Measurements from ENCODE around the gene PKP1.

DNA sequence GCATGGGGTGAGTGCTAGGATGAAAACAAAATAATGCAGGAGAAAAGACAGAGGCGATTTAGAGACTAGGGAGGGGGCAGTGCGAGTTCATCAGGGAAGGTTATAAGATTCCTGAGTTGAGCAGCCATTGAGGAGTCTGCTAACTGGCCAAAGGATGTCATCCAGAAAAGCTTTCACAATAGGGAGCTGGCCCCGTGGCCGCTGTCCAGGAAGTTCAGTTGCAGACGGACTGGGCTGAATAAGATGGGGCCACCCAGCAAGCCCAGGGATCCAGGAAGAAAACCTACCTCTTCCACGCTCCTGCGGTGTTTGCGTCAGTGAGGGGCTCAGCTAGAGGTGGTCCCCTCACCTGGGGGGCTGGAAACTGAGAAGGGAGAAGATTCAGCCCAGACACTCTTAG, 4.0 kb upstream of the PKP1 start:
- no peak for TF ChIP-seq POLR2AphosphoS5 (IDR thresholded peaks at IDR 0.05)
- TF ChIP-seq, protein P1, sequence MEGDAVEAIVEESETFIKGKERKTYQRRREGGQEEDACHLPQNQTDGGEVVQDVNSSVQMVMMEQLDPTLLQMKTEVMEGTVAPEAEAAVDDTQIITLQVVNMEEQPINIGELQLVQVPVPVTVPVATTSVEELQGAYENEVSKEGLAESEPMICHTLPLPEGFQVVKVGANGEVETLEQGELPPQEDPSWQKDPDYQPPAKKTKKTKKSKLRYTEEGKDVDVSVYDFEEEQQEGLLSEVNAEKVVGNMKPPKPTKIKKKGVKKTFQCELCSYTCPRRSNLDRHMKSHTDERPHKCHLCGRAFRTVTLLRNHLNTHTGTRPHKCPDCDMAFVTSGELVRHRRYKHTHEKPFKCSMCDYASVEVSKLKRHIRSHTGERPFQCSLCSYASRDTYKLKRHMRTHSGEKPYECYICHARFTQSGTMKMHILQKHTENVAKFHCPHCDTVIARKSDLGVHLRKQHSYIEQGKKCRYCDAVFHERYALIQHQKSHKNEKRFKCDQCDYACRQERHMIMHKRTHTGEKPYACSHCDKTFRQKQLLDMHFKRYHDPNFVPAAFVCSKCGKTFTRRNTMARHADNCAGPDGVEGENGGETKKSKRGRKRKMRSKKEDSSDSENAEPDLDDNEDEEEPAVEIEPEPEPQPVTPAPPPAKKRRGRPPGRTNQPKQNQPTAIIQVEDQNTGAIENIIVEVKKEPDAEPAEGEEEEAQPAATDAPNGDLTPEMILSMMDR (IDR thresholded peaks at IDR 0.05 in 8 of 11, conservative IDR thresholded peaks at IDR 0.05 in 3 of 11) = no peak
- TF ChIP-seq POLR2A (IDR thresholded peaks at IDR 0.05) = no peak
